Adipocyte (in vitro differentiated cells): ENCODE measurements around the gene IMPG2.

Experiments used
- DNase-seq: peaks from one replicate; pipeline ENCODE4 v3.0.0-alpha.2; 2015; ENCODE audit warnings: low read depth
- H3K27me3 ChIP-seq: replicated peaks from 2 replicates; pipeline ENCODE4 v1.7.0; 2013; ENCODE audit warnings: mild to moderate bottlenecking, low read length, moderate library complexity; ENCODE audit not compliant: control insufficient read depth, insufficient read depth
- H3K36me3 ChIP-seq: 2 replicates; pipeline ENCODE4 v1.7.0; 2013; ENCODE audit warnings: low read length, mild to moderate bottlenecking, moderate library complexity; ENCODE audit not compliant: control insufficient read depth, insufficient read depth, severe bottlenecking
- H3K4me1 ChIP-seq: 2 replicates; pipeline ENCODE4 v1.7.0; 2013; ENCODE audit warnings: mild to moderate bottlenecking, low read length, moderate library complexity; ENCODE audit not compliant: control insufficient read depth, insufficient read depth
- H3K4me3 ChIP-seq: 2 replicates; pipeline ENCODE4 v1.7.0; 2013; ENCODE audit warnings: mild to moderate bottlenecking, low read length, moderate library complexity
- H3K9ac ChIP-seq: 2 replicates; pipeline ENCODE4 v1.7.0; 2013; ENCODE audit warnings: mild to moderate bottlenecking, low read length, moderate library complexity
- H3K9me3 ChIP-seq: 2 replicates; pipeline ENCODE4 v1.7.0; 2013; ENCODE audit warnings: mild to moderate bottlenecking, low read length, moderate library complexity; ENCODE audit not compliant: control insufficient read depth

The IMPG2 gene

GRCh38 chr3:101320475-101320874, at the start of gene IMPG2:
Gene IMPG2 (minus strand): TSS chr3:101320575. CDS start chr3:101320372, 203 bp downstream.
- Histone ChIP-seq H3K4me3 (no peak within 1 kb of the TSS), H3K9ac (no peak within 1 kb of the TSS), H3K36me3 (no peaks in the 10 kb centered on the region), H3K9me3 (no peaks in the 10 kb centered on the region), H3K4me1 (no peaks in the 10 kb centered on the region), H3K27me3 (no peaks in the 10 kb centered on the region)
- no peak for DNase-seq

- Histone ChIP-seq H3K4me3 (no peak overlapping the region), H3K27me3 (no peaks in the 10 kb centered on the region), H3K9ac (no peak overlapping the region), H3K36me3 (peaks cover 39% of the 10 kb centered on the region), H3K9me3 (peaks cover 30% of the 10 kb centered on the region), H3K4me1 (no peaks in the 10 kb centered on the region)
- DNase-seq, result no peak
Observed at GRCh38 chr3:101362406-101362805, 42.0 kb upstream of the IMPG2 start.

GRCh38 chr3:101351829-101352228, 31.5 kb upstream of the IMPG2 start:
- DNase-seq, result no peak
- Histone ChIP-seq H3K4me1 (no peaks in the 10 kb centered on the region), H3K9me3 (peaks cover 18% of the 10 kb centered on the region), H3K36me3 (no peaks in the 10 kb centered on the region), H3K9ac (no peak overlapping the region), H3K4me3 (no peak overlapping the region), H3K27me3 (no peaks in the 10 kb centered on the region)

- Histone ChIP-seq H3K36me3 (peaks cover 8% of the 10 kb centered on the region), H3K9me3 (no peaks in the 10 kb centered on the region), H3K27me3 (no peaks in the 10 kb centered on the region), H3K4me1 (no peaks in the 10 kb centered on the region), H3K4me3 (no peak overlapping the region), H3K9ac (no peak overlapping the region)
- no peak for DNase-seq
Observed at GRCh38 chr3:101340591-101340990, 20.2 kb upstream of the IMPG2 start.

GRCh38 chr3:101333883-101334282, 13.5 kb upstream of the IMPG2 start:
- no peak for DNase-seq
- Histone ChIP-seq H3K36me3 (peaks cover 4% of the 10 kb centered on the region), H3K4me3 (no peak overlapping the region), H3K4me1 (no peaks in the 10 kb centered on the region), H3K27me3 (no peaks in the 10 kb centered on the region), H3K9ac (no peak overlapping the region), H3K9me3 (no peaks in the 10 kb centered on the region)

- no peak overlapping the region for H3K4me3 ChIP-seq
- H3K36me3 ChIP-seq, result peaks cover 7% of the 10 kb centered on the region
- H3K9ac ChIP-seq, result no peak overlapping the region
- no peaks in the 10 kb centered on the region for H3K27me3 ChIP-seq
- no peaks in the 10 kb centered on the region for H3K4me1 ChIP-seq
- no peak for DNase-seq
- no peaks in the 10 kb centered on the region for H3K9me3 ChIP-seq
Observed at GRCh38 chr3:101329016-101329673, 8.8 kb upstream of the IMPG2 start.

GRCh38 chr3:101325393-101326134, 5.2 kb upstream of the IMPG2 start:
- no peaks in the 10 kb centered on the region for H3K27me3 ChIP-seq
- DNase-seq, result peak; percentile 36
- H3K4me3 ChIP-seq, result no peak overlapping the region
- H3K36me3 ChIP-seq, result peaks cover 7% of the 10 kb centered on the region
- H3K9me3 ChIP-seq, result no peaks in the 10 kb centered on the region
- no peak overlapping the region for H3K9ac ChIP-seq
- H3K4me1 ChIP-seq, result no peaks in the 10 kb centered on the region

GRCh38 chr3:101319531-101319930, 844 bp downstream of the IMPG2 start:
- no peak overlapping the region for H3K4me3 ChIP-seq
- no peaks in the 10 kb centered on the region for H3K36me3 ChIP-seq
- no peaks in the 10 kb centered on the region for H3K4me1 ChIP-seq
- no peak overlapping the region for H3K9ac ChIP-seq
- no peaks in the 10 kb centered on the region for H3K27me3 ChIP-seq
- DNase-seq, result no peak
- no peaks in the 10 kb centered on the region for H3K9me3 ChIP-seq

GRCh38 chr3:101312545-101312944, 7.8 kb downstream of the IMPG2 start:
- Histone ChIP-seq H3K9ac (no peak overlapping the region), H3K9me3 (peaks cover 8% of the 10 kb centered on the region), H3K27me3 (no peaks in the 10 kb centered on the region), H3K36me3 (no peaks in the 10 kb centered on the region), H3K4me1 (peaks cover 11% of the 10 kb centered on the region), H3K4me3 (no peak overlapping the region)
- no peak for DNase-seq

GRCh38 chr3:101311676-101312075, 8.7 kb downstream of the IMPG2 start:
- DNase-seq, result no peak
- Histone ChIP-seq H3K27me3 (no peaks in the 10 kb centered on the region), H3K4me3 (no peak overlapping the region), H3K4me1 (peaks cover 11% of the 10 kb centered on the region), H3K36me3 (no peaks in the 10 kb centered on the region), H3K9me3 (peaks cover 8% of the 10 kb centered on the region), H3K9ac (no peak overlapping the region)

- H3K9me3 ChIP-seq, result peaks cover 8% of the 10 kb centered on the region
Observed at GRCh38 chr3:101310978-101311375, 9.4 kb downstream of the IMPG2 start.

More at GRCh38 chr3:101310978-101311375, 9.4 kb downstream of the IMPG2 start:
- peak overlapping the region; percentile 64 for H3K4me3 ChIP-seq
- DNase-seq, result peak; percentile 26
- H3K9ac ChIP-seq, result no peak overlapping the region
- no peaks in the 10 kb centered on the region for H3K27me3 ChIP-seq
- peaks cover 11% of the 10 kb centered on the region for H3K4me1 ChIP-seq
- no peaks in the 10 kb centered on the region for H3K36me3 ChIP-seq
